Measurements from ENCODE around the gene RCAN2. TPM values are rescaled to one million over a fixed set of nuclear protein-coding genes. Genes with fewer than 3 reads are reported as not detected.

RCAN2 gene
- total and polyA plus RNA-seq, 8 donors = 2.5 to 35.8 (median 3.1) TPM

GRCh38 chr6:46444772-46445454, 46.3 kb downstream of the RCAN2 start:
- TF ChIP-seq CTCF (IDR thresholded peaks at IDR 0.05) = no peak
- peaks cover 0 to 22% of the 10 kb centered on the region in 2 donors for H3K9me3 ChIP-seq
- ATAC-seq (no peak), DNase-seq (no peak)
- no peaks in the 10 kb centered on the region for H3K4me1 ChIP-seq
- H3K4me3 ChIP-seq = no peak overlapping the region
- no peaks in the 10 kb centered on the region for H3K27me3 ChIP-seq
- no peak overlapping the region for H3K27ac ChIP-seq
- H3K36me3 ChIP-seq = no peaks in the 10 kb centered on the region
- intact Hi-C loops (cut with DNase I) = no loop called here

- no peak for ATAC-seq
- intact Hi-C loops (cut with DNase I) = no loop called here
- no peaks in the 10 kb centered on the region for H3K36me3 ChIP-seq
- H3K9me3 ChIP-seq = peaks cover 0 to 22% of the 10 kb centered on the region in 2 donors
- no peaks in the 10 kb centered on the region for H3K27me3 ChIP-seq
- no peak overlapping the region for H3K27ac ChIP-seq
- H3K4me1 ChIP-seq = no peaks in the 10 kb centered on the region
- DNase-seq = no peak
- TF ChIP-seq CTCF (IDR thresholded peaks at IDR 0.05) = no peak
- H3K4me3 ChIP-seq = no peak overlapping the region
Measured at GRCh38 chr6:46443623-46444022, 47.6 kb downstream of the RCAN2 start.

GRCh38 chr6:46440641-46441040, 50.6 kb downstream of the RCAN2 start:
- Histone ChIP-seq H3K27me3 (no peaks in the 10 kb centered on the region), H3K9me3 (peaks cover 0 to 10% of the 10 kb centered on the region in 2 donors), H3K4me1 (no peaks in the 10 kb centered on the region), H3K4me3 (no peak overlapping the region), H3K36me3 (no peaks in the 10 kb centered on the region), H3K27ac (no peak overlapping the region)
- DNase-seq (no peak), ATAC-seq (no peak)
- intact Hi-C loops (cut with DNase I) = no loop called here
- no peak for TF ChIP-seq CTCF (IDR thresholded peaks at IDR 0.05)

GRCh38 chr6:46440141-46440540, 51.1 kb downstream of the RCAN2 start:
- no peak for TF ChIP-seq CTCF (IDR thresholded peaks at IDR 0.05)
- no peaks in the 10 kb centered on the region for H3K4me1 ChIP-seq
- no peaks in the 10 kb centered on the region for H3K27me3 ChIP-seq
- peaks cover 0 to 5% of the 10 kb centered on the region in 2 donors for H3K9me3 ChIP-seq
- intact Hi-C loops (cut with DNase I) = no loop called here
- H3K4me3 ChIP-seq = no peak overlapping the region
- H3K36me3 ChIP-seq = no peaks in the 10 kb centered on the region
- H3K27ac ChIP-seq = no peak overlapping the region
- DNase-seq (no peak), ATAC-seq (no peak)

- intact Hi-C loops (cut with DNase I) = no loop called here
- ATAC-seq = no peak
- no peak for DNase-seq
- no peak for TF ChIP-seq CTCF (IDR thresholded peaks at IDR 0.05)
- Histone ChIP-seq H3K4me3 (no peak overlapping the region), H3K4me1 (no peaks in the 10 kb centered on the region), H3K36me3 (no peaks in the 10 kb centered on the region), H3K27me3 (no peaks in the 10 kb centered on the region), H3K9me3 (no peaks in the 10 kb centered on the region), H3K27ac (no peak overlapping the region)
Measured at GRCh38 chr6:46438245-46438644, 53.0 kb downstream of the RCAN2 start.
